Memory B cell (primary cell): ENCODE results near the gene NDUFC2.
A peak's percentile ranks its signal among the peaks of the same experiment; 100 is the strongest.
"Not testable (repeated sequence)": the region's sequence is repeated elsewhere in the genome, so short reads cannot be mapped to it uniquely, and the experiment has no call there.

Experiments used
- ATAC-seq: fragments of 150-1000 bp; cut with Tn5 transposase; 2 replicates; pipeline ENCODE4 v1.10.0; 2021; ENCODE audit warnings: low read depth, mild to moderate bottlenecking, moderate library complexity
- DNase-seq, 2 donors: peaks; one replicate each; pipeline ENCODE4 v3.0.0; 2022; ENCODE audit warnings: low spot score in 2 of 2
- H3K27ac Mint-ChIP-seq: one replicate; pipeline ENCODE4 v1.8.0; 2022; ENCODE audit warnings: mild to moderate bottlenecking, moderate library complexity, mixed read lengths
- H3K27me3 Mint-ChIP-seq: one replicate; pipeline ENCODE4 v1.8.0; 2022; ENCODE audit warnings: mixed read lengths
- H3K36me3 Mint-ChIP-seq: one replicate; pipeline ENCODE4 v1.8.0; 2022; ENCODE audit warnings: mild to moderate bottlenecking, mixed read lengths
- H3K4me1 Mint-ChIP-seq: one replicate; pipeline ENCODE4 v1.8.0; 2022; ENCODE audit warnings: mixed read lengths
- H3K4me3 Mint-ChIP-seq: one replicate; pipeline ENCODE4 v1.8.0; 2022; ENCODE audit warnings: mild to moderate bottlenecking, moderate library complexity, mixed read lengths
- H3K9me3 Mint-ChIP-seq: one replicate; pipeline ENCODE4 v1.8.0; 2022; ENCODE audit warnings: mixed read lengths

NDUFC2 gene

DNA sequence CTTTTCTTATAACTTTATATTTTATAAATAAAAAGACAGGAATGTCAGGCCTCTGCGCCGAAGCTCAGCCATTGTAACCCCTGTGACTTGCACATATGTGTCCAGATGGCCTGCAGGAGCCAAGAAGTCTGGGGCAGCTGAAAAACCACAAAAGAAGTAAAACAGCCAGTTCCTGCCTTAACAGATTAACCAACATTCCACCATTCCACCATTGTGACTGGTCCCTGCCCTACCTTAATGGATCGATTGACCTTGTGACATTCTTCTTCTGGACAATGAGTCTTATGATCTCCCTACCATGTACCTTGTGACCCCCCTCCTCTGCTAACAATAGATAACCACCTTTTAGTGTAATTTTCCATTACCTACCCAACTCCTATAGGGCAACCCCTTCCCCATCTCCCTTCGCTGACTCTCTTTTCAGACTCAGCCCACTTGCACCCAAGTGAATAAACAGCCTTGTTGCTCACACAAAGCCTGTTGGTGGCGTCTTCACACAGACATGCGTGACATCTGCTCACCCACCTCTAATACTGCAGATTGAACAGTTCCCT, 6.9 kb upstream of the NDUFC2 start:
- not testable (repeated sequence) for H3K4me1 Mint-ChIP-seq, ATAC-seq, H3K9me3 Mint-ChIP-seq, H3K36me3 Mint-ChIP-seq, H3K27ac Mint-ChIP-seq, H3K27me3 Mint-ChIP-seq, DNase-seq, H3K4me3 Mint-ChIP-seq

DNA sequence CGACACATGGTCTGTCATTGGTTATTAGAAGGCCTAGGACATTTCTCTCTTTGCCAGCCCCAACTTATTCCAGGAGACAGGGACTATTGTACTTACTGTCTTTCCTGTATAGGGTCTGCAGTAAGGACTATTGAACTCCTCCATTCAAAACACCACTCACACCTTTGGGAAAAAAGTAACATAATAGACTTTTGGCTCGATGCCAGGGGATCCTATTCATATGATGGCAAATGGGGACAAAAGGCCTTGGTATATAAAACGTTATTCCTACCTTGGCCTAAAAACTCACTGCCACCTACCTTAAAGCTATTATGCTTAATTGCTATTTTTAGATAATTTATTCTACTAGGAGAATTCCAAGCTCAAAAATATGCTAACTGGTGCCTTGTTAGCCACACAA, 6.3 kb upstream of the NDUFC2 start:
- Mint-ChIP-seq H3K4me3 (no peak overlapping the region), H3K36me3 (no peaks in the 10 kb centered on the region), H3K9me3 (no peaks in the 10 kb centered on the region), H3K27me3 (no peaks in the 10 kb centered on the region), H3K27ac (no peak overlapping the region), H3K4me1 (peaks cover 8% of the 10 kb centered on the region)
- ATAC-seq (no peak), DNase-seq (no peak)

DNA sequence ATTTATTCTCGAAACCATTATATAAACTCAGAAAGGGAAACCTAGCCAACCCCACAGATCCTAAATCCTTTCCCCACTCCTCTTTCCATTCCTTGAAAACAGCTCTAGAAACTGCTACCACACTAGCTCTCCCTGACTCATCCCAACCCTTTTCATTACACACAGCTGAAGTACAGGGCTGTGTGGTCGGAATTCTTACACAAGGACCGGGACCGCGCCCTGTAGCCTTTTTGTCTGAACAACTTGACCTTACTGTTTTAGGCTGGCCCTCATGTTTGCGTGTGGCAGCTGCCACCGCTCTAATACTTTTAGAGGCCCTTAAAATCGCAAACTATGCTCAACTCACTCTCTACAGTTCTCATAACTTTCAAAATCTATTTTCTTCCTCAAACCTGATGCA, 4.8 kb upstream of the NDUFC2 start:
- H3K36me3 Mint-ChIP-seq, ATAC-seq, H3K27me3 Mint-ChIP-seq, H3K27ac Mint-ChIP-seq, H3K4me3 Mint-ChIP-seq, DNase-seq, H3K9me3 Mint-ChIP-seq, H3K4me1 Mint-ChIP-seq: not testable (repeated sequence)

DNA sequence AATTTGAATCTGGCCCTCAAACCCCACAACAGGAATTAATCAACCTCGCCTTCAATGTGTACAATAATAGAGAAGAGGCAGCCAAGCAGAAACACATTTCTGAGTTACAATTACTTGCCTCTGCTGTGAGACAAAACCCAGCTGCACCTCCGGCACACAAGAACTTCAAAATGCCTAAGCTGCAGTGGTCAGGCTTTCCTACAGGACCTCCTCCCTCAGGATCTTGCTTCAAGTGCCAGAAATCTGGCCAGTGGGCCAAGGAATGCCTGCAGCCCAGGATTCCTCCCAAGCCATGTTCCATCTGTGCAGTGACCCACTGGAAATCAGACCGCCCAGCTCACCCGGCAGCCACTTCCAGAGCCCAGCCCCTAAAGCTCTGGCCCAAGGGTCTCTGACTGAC, 3.4 kb upstream of the NDUFC2 start:
- Mint-ChIP-seq H3K36me3 (no peaks in the 10 kb centered on the region), H3K9me3 (no peaks in the 10 kb centered on the region), H3K4me1 (peaks cover 14% of the 10 kb centered on the region), H3K27me3 (no peaks in the 10 kb centered on the region), H3K4me3 (no peak overlapping the region), H3K27ac (no peak overlapping the region)
- DNase-seq (no peak), ATAC-seq (no peak)

DNA sequence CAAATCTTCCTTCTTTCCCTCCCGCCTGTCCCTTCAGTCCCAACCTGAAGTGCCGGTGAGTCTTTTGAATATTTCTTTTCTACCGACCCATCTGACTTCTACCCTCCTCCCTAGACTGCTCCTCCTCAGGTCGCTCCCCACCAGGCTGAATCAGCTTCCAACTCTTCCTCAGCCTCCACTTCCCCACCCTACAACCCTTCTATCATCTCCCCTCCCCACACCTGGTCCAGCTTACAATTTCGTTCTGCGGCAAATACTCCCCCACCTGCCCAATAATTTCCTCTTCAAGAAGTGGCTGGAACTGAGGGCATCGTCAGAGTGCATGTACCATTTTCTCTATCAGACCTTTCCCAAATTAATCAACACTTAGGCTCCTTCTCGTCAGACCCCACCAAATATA, 2.5 kb upstream of the NDUFC2 start:
- Mint-ChIP-seq H3K4me3 (no peak overlapping the region), H3K36me3 (no peaks in the 10 kb centered on the region), H3K9me3 (no peaks in the 10 kb centered on the region), H3K4me1 (peaks cover 19% of the 10 kb centered on the region), H3K27me3 (no peaks in the 10 kb centered on the region), H3K27ac (no peak overlapping the region)
- ATAC-seq (no peak), DNase-seq (no peak)

DNA sequence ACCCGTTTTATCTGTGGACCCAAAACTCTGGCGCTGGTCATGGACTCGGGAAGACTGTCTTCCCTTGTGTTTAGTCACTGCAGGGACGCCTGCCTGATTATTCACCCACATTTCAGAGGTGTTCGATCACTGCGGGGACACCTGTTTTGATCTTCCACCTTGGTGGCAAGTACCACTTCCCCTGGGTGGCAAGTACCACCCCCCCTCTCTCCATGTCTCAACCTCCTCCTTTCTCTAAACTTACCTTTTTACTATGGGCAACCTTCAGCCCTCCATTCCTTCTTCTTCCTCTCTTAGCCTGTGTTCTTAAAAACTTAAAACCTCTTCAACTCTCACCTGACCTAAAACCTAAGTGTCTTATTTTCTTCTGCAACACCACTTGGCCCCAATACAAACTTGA, 1.9 kb upstream of the NDUFC2 start:
- DNase-seq, result no peak
- peak overlapping the region; percentile 41 for H3K4me3 Mint-ChIP-seq
- no peak overlapping the region for H3K27ac Mint-ChIP-seq
- ATAC-seq, result no peak
- peaks cover 22% of the 10 kb centered on the region for H3K4me1 Mint-ChIP-seq
- no peaks in the 10 kb centered on the region for H3K36me3 Mint-ChIP-seq
- H3K27me3 Mint-ChIP-seq, result no peaks in the 10 kb centered on the region
- no peaks in the 10 kb centered on the region for H3K9me3 Mint-ChIP-seq

DNA sequence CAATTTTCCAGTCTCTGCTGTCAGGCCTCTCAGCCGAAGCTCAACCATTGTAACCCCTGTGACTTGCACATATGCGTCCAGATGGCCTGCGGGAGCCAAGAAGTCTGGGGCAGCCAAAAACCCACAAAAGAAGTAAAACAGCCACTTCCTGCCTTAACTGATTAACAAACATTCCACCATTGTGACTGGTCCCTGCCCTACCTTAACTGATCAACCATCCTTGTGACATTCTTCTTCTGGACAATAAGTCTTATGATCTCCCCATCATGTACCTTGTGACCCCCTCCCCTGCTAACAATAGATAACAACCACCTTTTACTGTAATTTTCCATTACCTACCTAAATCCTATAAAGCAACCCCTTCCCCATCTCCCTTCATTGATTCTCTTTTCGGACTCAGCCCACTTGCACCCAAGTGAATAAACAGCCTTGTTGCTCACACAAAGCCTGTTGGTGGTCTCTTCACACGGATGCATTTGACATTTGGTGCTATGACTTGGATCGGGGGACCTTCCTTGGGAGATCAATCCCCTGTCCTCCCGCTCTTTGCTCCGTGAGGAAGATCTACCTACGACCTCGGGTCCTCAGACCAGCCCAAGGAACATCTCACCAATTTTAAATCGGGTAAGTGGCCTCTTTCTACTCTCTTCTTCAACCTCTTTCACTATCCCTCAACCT, 1.3 kb upstream of the NDUFC2 start:
- no peak overlapping the region for H3K27ac Mint-ChIP-seq

DNA sequence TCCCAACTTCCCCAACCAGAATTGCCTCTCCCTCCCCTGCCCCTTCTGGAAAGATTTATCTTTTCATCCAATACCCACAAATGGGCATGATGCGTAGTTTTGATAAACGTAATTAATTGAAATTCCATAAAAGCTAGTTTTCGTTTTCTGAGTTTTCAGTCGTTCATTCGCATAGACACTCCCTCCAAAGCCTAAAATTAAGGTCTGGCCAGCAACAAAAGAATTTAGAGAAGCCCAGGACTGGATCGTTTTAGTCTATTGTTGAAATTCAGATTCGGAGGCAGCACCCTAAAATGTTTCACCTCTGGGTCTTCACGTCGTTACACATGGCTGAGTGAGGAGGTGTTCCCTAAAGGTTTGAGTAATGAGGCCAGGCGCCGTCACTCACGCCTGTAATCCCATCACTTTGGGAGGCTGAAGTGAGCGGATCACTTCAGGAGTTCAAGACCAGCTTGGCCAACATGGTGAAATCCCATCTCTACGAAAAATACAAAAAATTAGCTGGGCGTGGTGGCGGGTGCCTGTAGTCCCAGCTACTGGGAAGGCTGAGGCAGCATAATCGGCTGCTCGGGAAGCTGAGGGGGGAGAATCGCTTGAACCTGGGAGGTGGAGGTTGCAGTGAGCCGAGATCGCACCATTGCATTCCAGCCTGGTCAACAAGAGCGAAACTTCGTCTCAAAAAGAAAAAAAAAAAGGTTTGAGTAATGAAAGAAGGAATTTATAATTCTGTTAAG, 589 bp upstream of the NDUFC2 start:
- H3K27me3 Mint-ChIP-seq, result no peaks in the 10 kb centered on the region
- H3K4me3 Mint-ChIP-seq, result peak overlapping the region; percentile 90
- H3K27ac Mint-ChIP-seq, result peak overlapping the region; percentile 77
- ATAC-seq, result no peak
- H3K9me3 Mint-ChIP-seq, result no peaks in the 10 kb centered on the region
- H3K36me3 Mint-ChIP-seq, result no peaks in the 10 kb centered on the region
- peaks cover 27% of the 10 kb centered on the region for H3K4me1 Mint-ChIP-seq
- DNase-seq, result no peak

More for the DNA sequence above, 1.3 kb upstream of the NDUFC2 start:
- DNase-seq (no peak), ATAC-seq (no peak)
- Mint-ChIP-seq H3K9me3 (no peaks in the 10 kb centered on the region), H3K36me3 (no peaks in the 10 kb centered on the region), H3K4me1 (peaks cover 24% of the 10 kb centered on the region), H3K4me3 (peak overlapping the region; percentile 41), H3K27me3 (no peaks in the 10 kb centered on the region)

DNA sequence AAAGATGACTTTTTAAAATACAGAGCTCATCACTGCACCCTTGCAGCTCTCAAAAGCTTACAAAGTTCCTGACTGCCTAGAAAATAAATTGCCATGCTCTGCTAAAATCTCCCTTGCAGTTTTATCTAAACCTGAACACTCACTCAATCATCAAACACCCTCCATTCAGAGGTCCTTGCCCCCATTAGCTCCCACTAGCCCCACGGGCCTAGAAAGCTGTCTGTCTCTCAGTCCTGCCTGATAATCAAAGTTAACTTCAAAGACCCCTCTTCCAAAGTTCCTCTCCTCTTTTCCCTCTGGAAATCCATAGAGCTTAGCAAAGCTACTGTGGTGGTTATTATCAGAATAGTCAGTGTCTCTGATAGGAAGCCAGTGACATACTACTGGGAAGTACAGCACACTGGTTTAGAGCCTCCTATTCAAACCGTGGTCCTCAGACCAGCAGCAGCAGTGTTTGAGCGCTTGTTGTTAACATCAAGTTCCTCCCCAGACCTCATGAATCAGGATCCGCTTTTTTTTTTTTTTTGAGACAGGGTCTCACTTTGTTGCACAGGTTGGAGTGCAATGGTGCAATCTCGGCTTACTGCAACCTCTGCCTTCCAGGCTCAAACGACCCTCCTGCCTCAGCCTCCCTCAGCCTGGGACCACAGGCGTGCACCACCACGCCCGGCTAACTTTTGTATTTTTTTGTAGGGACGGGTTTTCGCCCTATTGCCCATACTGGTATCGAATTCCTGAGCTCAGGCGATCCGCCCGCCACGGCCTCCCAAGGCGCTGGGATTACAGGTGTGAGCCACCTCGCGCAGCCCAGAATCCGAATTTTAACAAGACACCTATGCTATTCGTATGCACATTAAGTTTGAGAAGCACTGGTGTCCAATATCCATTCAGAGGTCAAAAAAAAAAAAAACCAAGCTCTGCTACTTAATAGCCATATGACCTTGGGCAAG, 1.2 kb downstream of the NDUFC2 start:
- Mint-ChIP-seq H3K27me3 (no peaks in the 10 kb centered on the region), H3K4me3 (peak overlapping the region; percentile 90), H3K27ac (peak overlapping the region; percentile 77), H3K36me3 (no peaks in the 10 kb centered on the region), H3K4me1 (peaks cover 31% of the 10 kb centered on the region), H3K9me3 (no peaks in the 10 kb centered on the region)
- ATAC-seq (no peak), DNase-seq (no peak)

DNA sequence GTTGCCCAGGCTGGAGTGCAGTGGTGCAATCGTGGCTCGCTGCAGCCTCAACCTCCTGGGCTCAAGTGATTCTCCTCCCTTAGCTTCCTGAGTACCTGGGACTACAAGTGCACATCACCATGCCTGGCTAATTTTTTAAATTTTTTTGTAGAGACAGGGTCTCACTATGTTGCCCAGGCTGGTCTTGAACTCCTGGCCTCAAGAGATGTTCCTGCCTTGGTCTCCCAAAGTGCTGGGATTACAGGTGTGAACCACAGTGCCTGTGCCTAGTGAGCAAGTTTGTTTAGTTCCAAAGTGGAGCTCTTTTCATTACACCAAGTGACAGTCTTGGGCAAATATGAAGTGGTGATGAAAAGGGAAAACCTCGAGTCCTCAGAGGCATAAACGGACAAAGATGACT, 2.1 kb downstream of the NDUFC2 start:
- peak overlapping the region; percentile 90 for H3K4me3 Mint-ChIP-seq
- not testable (repeated sequence) for DNase-seq, H3K27me3 Mint-ChIP-seq, H3K9me3 Mint-ChIP-seq, H3K36me3 Mint-ChIP-seq, ATAC-seq, H3K27ac Mint-ChIP-seq
- peaks cover 33% of the 10 kb centered on the region for H3K4me1 Mint-ChIP-seq

DNA sequence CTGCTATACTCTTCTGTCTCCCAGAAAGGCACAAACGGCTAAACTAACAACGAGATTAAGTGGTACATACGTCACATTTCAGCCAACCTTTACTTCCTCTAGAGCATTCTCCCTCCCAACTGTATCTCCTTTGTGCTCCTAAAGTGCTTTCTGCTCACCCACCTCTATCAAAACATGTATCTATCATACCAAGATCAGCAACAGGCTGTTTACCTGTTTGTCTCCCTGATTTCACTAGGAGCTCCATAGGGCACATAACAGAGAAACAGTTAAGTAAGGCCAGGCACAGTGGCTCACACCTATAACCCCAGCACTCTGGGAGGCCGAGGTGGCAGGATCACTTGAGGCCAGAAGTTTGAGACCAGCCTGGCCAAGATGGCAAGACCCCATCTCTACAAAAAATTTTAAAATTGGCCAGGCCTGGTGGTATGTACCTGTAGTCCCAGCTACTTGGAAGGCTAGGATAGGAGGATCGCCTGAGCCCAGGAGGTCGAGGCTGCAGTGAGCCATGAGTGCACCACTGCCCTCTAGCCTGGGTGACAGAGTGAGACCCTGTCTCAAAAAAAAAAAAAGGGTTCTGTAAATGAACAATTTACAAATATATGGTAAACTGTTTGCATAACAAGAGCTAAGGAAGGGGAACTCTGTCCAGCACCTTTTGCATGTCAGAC, 2.8 kb downstream of the NDUFC2 start:
- H3K9me3 Mint-ChIP-seq, result no peaks in the 10 kb centered on the region
- H3K36me3 Mint-ChIP-seq, result peaks cover 6% of the 10 kb centered on the region
- H3K4me1 Mint-ChIP-seq, result peaks cover 36% of the 10 kb centered on the region
- H3K27ac Mint-ChIP-seq, result peak overlapping the region; percentile 5
- ATAC-seq (no peak), DNase-seq (no peak)
- H3K4me3 Mint-ChIP-seq, result no peak overlapping the region
- H3K27me3 Mint-ChIP-seq, result no peaks in the 10 kb centered on the region

DNA sequence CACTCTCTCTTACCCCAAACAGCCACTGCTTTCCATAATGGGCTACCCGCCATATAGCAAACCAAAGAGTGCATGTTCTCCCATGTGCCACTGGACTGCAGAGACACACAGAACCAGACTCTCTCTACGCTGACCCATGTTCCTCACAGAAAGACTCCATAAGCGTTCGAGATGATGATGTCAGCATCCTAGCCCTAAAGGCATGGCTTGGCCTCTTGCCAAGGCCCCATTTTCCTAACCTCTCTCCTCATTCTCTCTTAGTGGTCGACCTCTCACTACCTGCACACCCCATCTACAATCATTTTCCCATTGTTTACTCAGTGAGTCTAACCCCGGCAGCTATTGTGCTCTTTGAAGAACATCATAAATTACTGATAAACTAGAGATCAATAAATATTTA, 4.9 kb downstream of the NDUFC2 start:
- peaks cover 30% of the 10 kb centered on the region for H3K4me1 Mint-ChIP-seq
- H3K27ac Mint-ChIP-seq, result no peak overlapping the region

DNA sequence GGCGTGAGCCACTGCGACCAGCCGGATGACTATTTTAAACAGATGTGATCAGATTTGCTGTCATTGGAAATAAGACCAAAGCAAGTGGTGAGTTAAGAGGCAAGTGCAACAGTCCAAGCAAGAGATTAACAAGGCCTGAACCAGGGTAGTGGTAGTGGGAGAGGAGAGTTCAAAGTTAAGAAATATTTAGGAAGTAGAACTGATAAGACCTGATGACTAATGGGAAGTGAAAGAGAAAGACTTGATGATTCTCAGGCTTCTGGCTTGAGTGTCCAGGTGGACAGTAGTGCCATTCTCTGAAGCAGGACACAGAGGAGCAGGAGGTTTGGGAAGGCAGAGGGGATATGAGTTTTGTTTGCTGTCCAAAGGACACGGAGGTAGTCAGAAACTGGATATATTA, 7.2 kb downstream of the NDUFC2 start:
- Mint-ChIP-seq H3K36me3 (peaks cover 26% of the 10 kb centered on the region), H3K4me3 (no peak overlapping the region), H3K27ac (no peak overlapping the region), H3K27me3 (no peaks in the 10 kb centered on the region), H3K9me3 (no peaks in the 10 kb centered on the region), H3K4me1 (peaks cover 21% of the 10 kb centered on the region)
- ATAC-seq, result no peak
- no peak for DNase-seq

More for the DNA sequence above, 4.9 kb downstream of the NDUFC2 start:
- Mint-ChIP-seq H3K4me3 (no peak overlapping the region), H3K27me3 (no peaks in the 10 kb centered on the region), H3K36me3 (peaks cover 14% of the 10 kb centered on the region), H3K9me3 (no peaks in the 10 kb centered on the region)
- ATAC-seq (no peak), DNase-seq (no peak)
